NCI-H82 treated with DMSO at 0.1 percent for 48 hours (cell line): Measurements from ENCODE around the gene ADAMTS2.
A peak's percentile ranks its signal among the peaks of the same experiment; 100 is the strongest.
"Not testable (repeated sequence)": the region's sequence is repeated elsewhere in the genome, so short reads cannot be mapped to it uniquely, and the experiment has no call there.

Experiments
- DNase-seq: peaks from one replicate; lab custom pipeline; 2025; ENCODE audit not compliant: unreplicated experiment; lab: John Stamatoyannopoulos, UW

Gene ADAMTS2

GRCh38 chr5:179118756-179119414 lies 226.4 kb downstream of the ADAMTS2 start:
- no peak for DNase-seq

GRCh38 chr5:179118338-179118737 lies 226.9 kb downstream of the ADAMTS2 start:
- DNase-seq, result no peak

- no peak for DNase-seq
Observed at GRCh38 chr5:179115845-179116524, 229.3 kb downstream of the ADAMTS2 start.

GRCh38 chr5:179115307-179115706 lies 230.0 kb downstream of the ADAMTS2 start:
- DNase-seq, result no peak

- DNase-seq, result no peak
Observed at GRCh38 chr5:179114756-179115155, 230.5 kb downstream of the ADAMTS2 start.

GRCh38 chr5:179113945-179114641 lies 231.2 kb downstream of the ADAMTS2 start:
- no peak for DNase-seq

- no peak for DNase-seq
Observed at GRCh38 chr5:179113143-179113530, 232.1 kb downstream of the ADAMTS2 start.

- no peak for DNase-seq
Observed at GRCh38 chr5:179112469-179113142, 232.7 kb downstream of the ADAMTS2 start.

- DNase-seq, result no peak
Observed at GRCh38 chr5:179111267-179112207, 233.7 kb downstream of the ADAMTS2 start.

- no peak for DNase-seq
Observed at GRCh38 chr5:179110528-179110927, 234.7 kb downstream of the ADAMTS2 start.

GRCh38 chr5:179101282-179101681 lies 244.0 kb downstream of the ADAMTS2 start:
- DNase-seq, result not testable (repeated sequence)

GRCh38 chr5:179089502-179089901 lies 255.8 kb downstream of the ADAMTS2 start:
- peak; percentile 3 for DNase-seq

- no peak for DNase-seq
Observed at GRCh38 chr5:179080724-179081123, 264.5 kb downstream of the ADAMTS2 start.

GRCh38 chr5:179079165-179079987 lies 265.9 kb downstream of the ADAMTS2 start:
- DNase-seq, result no peak

GRCh38 chr5:179065703-179066102 lies 279.6 kb downstream of the ADAMTS2 start:
- no peak for DNase-seq

GRCh38 chr5:179061025-179061424 lies 284.2 kb downstream of the ADAMTS2 start:
- DNase-seq, result no peak
